Neural cell (in vitro differentiated cells): ENCODE data around the gene MDFIC2. TPM values are rescaled to one million over a fixed set of nuclear protein-coding genes. Genes with fewer than 3 reads are reported as not detected.

ENCODE experiments used
- H2AFZ ChIP-seq: fragments of 200-600, 300-800 bp; sonication (generic), shearing (Covaris generic); 2 replicates; pipeline ENCODE4 v1.6.0; 2014; ENCODE audit warnings: low read depth, mild to moderate bottlenecking, antibody characterized with exemption, low read length, moderate library complexity
- H3F3A ChIP-seq: fragments of 200-600 bp; shearing (Covaris generic); 2 replicates; pipeline ENCODE4 v1.6.1; 2016; ENCODE audit warnings: mild to moderate bottlenecking, moderate library complexity, mixed read lengths, antibody characterized with exemption, low read length; ENCODE audit not compliant: insufficient read depth, poor library complexity, severe bottlenecking
- H3K27ac ChIP-seq: fragments of 200-600, 300-800 bp; sonication (generic), shearing (Covaris generic); 2 replicates; pipeline ENCODE4 v1.5.1; 2014; ENCODE audit warnings: mild to moderate bottlenecking, low read length, moderate library complexity
- H3K27me3 ChIP-seq: fragments of 300-800, 200-600 bp; sonication (generic), shearing (Covaris generic); 2 replicates; pipeline ENCODE4 v1.6.0; 2014; ENCODE audit warnings: mild to moderate bottlenecking, low read depth, low read length, moderate library complexity; ENCODE audit not compliant: insufficient read depth
- H3K36me3 ChIP-seq: fragments of 300-800, 200-600 bp; sonication (generic), shearing (Covaris generic); 2 replicates; pipeline ENCODE4 v1.5.1; 2014; ENCODE audit warnings: mild to moderate bottlenecking, antibody characterized with exemption, low read length, moderate library complexity; ENCODE audit not compliant: insufficient read depth
- H3K4me2 ChIP-seq: fragments of 300-800, 200-600 bp; sonication (generic), shearing (Covaris generic); 2 replicates; pipeline ENCODE4 v1.6.0; 2014; ENCODE audit warnings: mild to moderate bottlenecking, low read length
- H3K4me3 ChIP-seq: fragments of 300-800, 200-600 bp; sonication (generic), shearing (Covaris generic); 2 replicates; pipeline ENCODE4 v1.5.1; 2014; ENCODE audit warnings: mild to moderate bottlenecking, low read length, moderate library complexity
- H3K79me2 ChIP-seq: fragments of 200-600 bp; shearing (Covaris generic); replicated peaks from 2 replicates; pipeline ENCODE4 v1.6.0; 2014; ENCODE audit warnings: mild to moderate bottlenecking, low read length, moderate library complexity; ENCODE audit not compliant: insufficient read depth
- H3K9ac ChIP-seq: fragments of 300-800, 200-600 bp; sonication (generic), shearing (Covaris generic); 2 replicates; pipeline ENCODE4 v1.6.1; 2016; ENCODE audit warnings: mild to moderate bottlenecking, low read length, mixed read lengths
- H3K9me2 ChIP-seq: fragments of 200-600 bp; shearing (Covaris generic); 2 replicates; pipeline ENCODE4 v1.6.1; 2016; ENCODE audit warnings: mild to moderate bottlenecking, low read length, mixed read lengths; ENCODE audit not compliant: insufficient read depth
- H3K9me3 ChIP-seq: fragments of 200-600, 300-800 bp; sonication (generic), shearing (Covaris generic); 2 replicates; pipeline ENCODE4 v1.6.1; 2016; ENCODE audit warnings: mild to moderate bottlenecking, mixed run types, low read length, moderate library complexity, mixed read lengths
- H4K20me1 ChIP-seq: fragments of 200-600 bp; shearing (Covaris generic); 2 replicates; pipeline ENCODE4 v1.6.1; 2016; ENCODE audit warnings: mild to moderate bottlenecking, mixed run types; ENCODE audit not compliant: insufficient read depth
- CTCF ChIP-seq: fragments of 450-650 bp; IDR thresholded peaks from 2 replicates; pipeline ENCODE4 v1.5.1; 2014; ENCODE audit warnings: antibody characterized with exemption, mild to moderate bottlenecking, moderate library complexity; ENCODE audit not compliant: poor library complexity, severe bottlenecking
- EP300 ChIP-seq: fragments of 450-650 bp; conservative IDR thresholded peaks from 2 replicates; pipeline ENCODE4 v1.6.1; 2014; ENCODE audit warnings: antibody characterized with exemption, mild to moderate bottlenecking, moderate library complexity; ENCODE audit not compliant: poor library complexity, severe bottlenecking
- EZH2 ChIP-seq: fragments of 200-600, 300-800 bp; shearing (Covaris generic), sonication (generic); IDR thresholded peaks from 2 replicates; pipeline ENCODE4 v1.6.1; 2014; ENCODE audit warnings: antibody characterized with exemption, low read length, borderline replicate concordance, mild to moderate bottlenecking; ENCODE audit not compliant: insufficient read depth, poor library complexity, severe bottlenecking
- MXI1 ChIP-seq: fragments of 450-650 bp; conservative IDR thresholded peaks from 2 replicates; pipeline ENCODE4 v1.6.1; 2014; ENCODE audit warnings: antibody characterized with exemption, mild to moderate bottlenecking; ENCODE audit not compliant: poor library complexity, severe bottlenecking
- POLR2AphosphoS5 ChIP-seq: IDR thresholded peaks from 2 replicates; pipeline ENCODE4 v1.6.1; 2012
- RAD21 ChIP-seq: fragments of 450-650 bp; conservative IDR thresholded peaks from 2 replicates; pipeline ENCODE4 v1.6.1; 2014; ENCODE audit warnings: antibody characterized with exemption, mild to moderate bottlenecking, moderate library complexity
- REST ChIP-seq: IDR thresholded peaks from 2 replicates; pipeline ENCODE4 v1.6.1; 2012; ENCODE audit warnings: borderline replicate concordance
- SMC3 ChIP-seq: fragments of 450-650 bp; conservative IDR thresholded peaks from 2 replicates; pipeline ENCODE4 v1.6.1; 2014; ENCODE audit warnings: antibody characterized with exemption, mild to moderate bottlenecking, moderate library complexity; ENCODE audit not compliant: poor library complexity
- TAF1 ChIP-seq: IDR thresholded peaks from 2 replicates; pipeline ENCODE4 v1.6.1; 2012; ENCODE audit warnings: low read depth
- polyA plus RNA-seq: library from polyadenylated mRNA; depleted of rRNA; stranded (reverse); fragments of >200 nt; gene quantifications from 2 replicates; pipeline ENCODE4 v1.2.3, GENCODE V29; 2014

The MDFIC2 gene
- polyA plus RNA-seq, 1 donor from 2014 or later, result not detected

- Histone ChIP-seq H3K36me3 (no peaks in the 10 kb centered on the region), H3K4me2 (peak overlapping the region; percentile 29), H3K27me3 (no peaks in the 10 kb centered on the region), H3K9me2 (no peaks in the 10 kb centered on the region), H3F3A (peaks cover 4% of the 10 kb centered on the region), H3K4me3 (no peak overlapping the region), H3K9ac (peak overlapping the region; percentile 3), H2AFZ (no peak overlapping the region), H3K9me3 (no peaks in the 10 kb centered on the region), H4K20me1 (no peaks in the 10 kb centered on the region), H3K79me2 (no peaks in the 10 kb centered on the region), H3K27ac (peak overlapping the region; percentile 70)
- TF ChIP-seq MXI1 (no peak), CTCF (no peak), EP300 (peak; percentile 60)
Observed at GRCh38 chr3:70244422-70244821, 68.0 kb downstream of the MDFIC2 start.

- H3K27me3 ChIP-seq, result no peaks in the 10 kb centered on the region
- no peak overlapping the region for H2AFZ ChIP-seq
- H3K27ac ChIP-seq, result no peak overlapping the region
- no peaks in the 10 kb centered on the region for H3K79me2 ChIP-seq
- no peaks in the 10 kb centered on the region for H3K36me3 ChIP-seq
- H3K9me3 ChIP-seq, result no peaks in the 10 kb centered on the region
- H4K20me1 ChIP-seq, result no peaks in the 10 kb centered on the region
- H3K9ac ChIP-seq, result no peak overlapping the region
- H3F3A ChIP-seq, result peaks cover 4% of the 10 kb centered on the region
- no peak overlapping the region for H3K4me2 ChIP-seq
- TF ChIP-seq EZH2 (no peak), MXI1 (no peak), REST (no peak), TAF1 (no peak), SMC3 (no peak), POLR2AphosphoS5 (no peak), EP300 (no peak), CTCF (no peak), RAD21 (no peak)
- no peaks in the 10 kb centered on the region for H3K9me2 ChIP-seq
- no peak overlapping the region for H3K4me3 ChIP-seq
Observed at GRCh38 chr3:70242297-70242882, 70.0 kb downstream of the MDFIC2 start.
